ENCODE measurements around the gene TRAPPC3L. TPM values are rescaled to one million over a fixed set of nuclear protein-coding genes. Genes with fewer than 3 reads are reported as not detected.

Gene TRAPPC3L
- total and polyA plus RNA-seq, 12 donors = 0.03 to 0.26 (median 0.22) TPM; not detected in 4

DNA sequence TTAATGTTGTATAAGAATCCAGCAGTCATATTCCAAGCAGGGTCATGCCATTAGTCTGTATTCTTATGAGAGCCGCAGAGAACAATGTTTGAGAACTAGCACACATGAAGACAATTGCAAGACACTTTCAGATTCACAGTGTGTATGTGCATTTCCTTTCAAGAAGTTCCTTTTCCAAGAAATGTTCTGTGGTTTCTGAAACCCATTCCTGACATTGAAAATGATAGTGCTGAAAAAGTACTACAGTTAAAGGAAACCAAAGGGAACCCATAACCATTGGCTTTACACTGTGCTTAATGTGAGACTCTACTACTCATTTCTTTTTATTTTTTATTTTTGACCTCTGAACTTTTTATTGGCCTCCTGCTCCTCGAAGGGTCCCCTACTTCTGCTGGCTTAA, 88.6 kb downstream of the TRAPPC3L start:
- TF ChIP-seq, protein P1, sequence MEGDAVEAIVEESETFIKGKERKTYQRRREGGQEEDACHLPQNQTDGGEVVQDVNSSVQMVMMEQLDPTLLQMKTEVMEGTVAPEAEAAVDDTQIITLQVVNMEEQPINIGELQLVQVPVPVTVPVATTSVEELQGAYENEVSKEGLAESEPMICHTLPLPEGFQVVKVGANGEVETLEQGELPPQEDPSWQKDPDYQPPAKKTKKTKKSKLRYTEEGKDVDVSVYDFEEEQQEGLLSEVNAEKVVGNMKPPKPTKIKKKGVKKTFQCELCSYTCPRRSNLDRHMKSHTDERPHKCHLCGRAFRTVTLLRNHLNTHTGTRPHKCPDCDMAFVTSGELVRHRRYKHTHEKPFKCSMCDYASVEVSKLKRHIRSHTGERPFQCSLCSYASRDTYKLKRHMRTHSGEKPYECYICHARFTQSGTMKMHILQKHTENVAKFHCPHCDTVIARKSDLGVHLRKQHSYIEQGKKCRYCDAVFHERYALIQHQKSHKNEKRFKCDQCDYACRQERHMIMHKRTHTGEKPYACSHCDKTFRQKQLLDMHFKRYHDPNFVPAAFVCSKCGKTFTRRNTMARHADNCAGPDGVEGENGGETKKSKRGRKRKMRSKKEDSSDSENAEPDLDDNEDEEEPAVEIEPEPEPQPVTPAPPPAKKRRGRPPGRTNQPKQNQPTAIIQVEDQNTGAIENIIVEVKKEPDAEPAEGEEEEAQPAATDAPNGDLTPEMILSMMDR (IDR thresholded peaks at IDR 0.05) = no peak
- H3K36me3 ChIP-seq = no peaks in the 10 kb centered on the region

DNA sequence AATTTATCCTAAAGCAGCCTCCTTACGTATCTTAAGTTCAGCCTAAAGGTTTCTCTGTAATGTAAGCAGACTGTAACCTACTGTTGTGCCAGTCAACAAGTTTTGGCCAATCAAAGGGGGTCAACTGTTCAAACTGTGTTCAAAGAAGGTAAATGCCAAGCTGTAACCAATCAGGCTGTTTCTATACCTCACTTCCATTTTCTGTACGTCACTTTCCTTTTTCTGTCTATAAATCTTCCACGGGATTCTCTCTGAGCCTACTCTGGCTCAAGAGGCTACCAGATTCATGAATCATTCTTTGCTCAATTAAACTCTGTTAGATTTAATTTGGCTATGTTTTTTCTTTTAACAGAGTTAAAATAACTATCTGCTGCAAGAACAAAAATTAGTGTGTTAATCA, 89.4 kb downstream of the TRAPPC3L start:
- Histone ChIP-seq H3K4me1 (peaks cover 0 to 29% (median 0%) of the 10 kb centered on the region in 9 donors), H3K27ac (peak overlapping the region in 1 of 10 donors; percentile 81), H3K27me3 (no peaks in the 10 kb centered on the region), H3K4me3 (no peak overlapping the region), H3K36me3 (no peaks in the 10 kb centered on the region), H3K9me3 (no peaks in the 10 kb centered on the region)
- TF ChIP-seq, protein P1 (IDR thresholded peaks at IDR 0.05) = no peak
- intact Hi-C loops (cut with DNase I) = no loop called here
- 95 to 96% methylated on average over 3 of the region's 3 CpGs for WGBS, 2 donors
- no peak for DNase-seq
- no peak for ATAC-seq

More for the DNA sequence above, 88.6 kb downstream of the TRAPPC3L start:
- Histone ChIP-seq H3K4me1 (peaks cover 0 to 28% (median 0%) of the 10 kb centered on the region in 9 donors), H3K4me3 (no peak overlapping the region), H3K9me3 (no peaks in the 10 kb centered on the region), H3K27ac (peak overlapping the region in 2 of 10 donors; percentile 9 to 81), H3K27me3 (peaks cover 0 to 7% (median 0%) of the 10 kb centered on the region in 7 donors)
- intact Hi-C loops (cut with DNase I) = no loop called here
- DNase-seq (no peak), ATAC-seq (peak in 1 of 8 donors; percentile 19)
- whole genome bisulfite sequencing, 2 donors = 84 to 91% methylated on average over 2 of the region's 2 CpGs

DNA sequence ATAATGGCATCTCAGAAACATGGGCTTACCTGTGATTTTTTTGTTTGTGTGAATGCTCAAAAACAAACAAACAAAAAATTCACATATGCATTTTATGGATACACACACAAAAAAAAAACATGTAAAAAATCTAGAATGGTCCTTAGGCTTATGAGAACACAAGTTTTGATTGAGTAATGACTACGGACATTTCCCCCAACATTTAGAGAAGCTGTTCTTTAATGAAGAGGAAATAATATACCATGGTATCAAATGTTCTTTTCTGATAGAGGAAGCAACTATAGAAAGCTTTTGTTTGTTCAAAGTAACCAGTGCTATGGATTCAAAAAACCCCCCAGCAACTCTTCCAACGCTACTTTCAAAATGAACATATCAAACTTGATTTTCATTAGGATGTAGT, 93.0 kb downstream of the TRAPPC3L start:
- H3K27me3 ChIP-seq = no peaks in the 10 kb centered on the region
- TF ChIP-seq, protein P1 (IDR thresholded peaks at IDR 0.05) = no peak
- no peaks in the 10 kb centered on the region for H3K36me3 ChIP-seq
- intact Hi-C loops (cut with DNase I) = no loop called here
- H3K9me3 ChIP-seq = no peaks in the 10 kb centered on the region
- ATAC-seq (no peak), DNase-seq (no peak)
- H3K27ac ChIP-seq = no peak overlapping the region
- 89 to 90% methylated on average over 2 of the region's 2 CpGs for WGBS, 2 donors
- H3K4me1 ChIP-seq = peaks cover 0 to 49% (median 0%) of the 10 kb centered on the region in 9 donors
- H3K4me3 ChIP-seq = no peak overlapping the region

DNA sequence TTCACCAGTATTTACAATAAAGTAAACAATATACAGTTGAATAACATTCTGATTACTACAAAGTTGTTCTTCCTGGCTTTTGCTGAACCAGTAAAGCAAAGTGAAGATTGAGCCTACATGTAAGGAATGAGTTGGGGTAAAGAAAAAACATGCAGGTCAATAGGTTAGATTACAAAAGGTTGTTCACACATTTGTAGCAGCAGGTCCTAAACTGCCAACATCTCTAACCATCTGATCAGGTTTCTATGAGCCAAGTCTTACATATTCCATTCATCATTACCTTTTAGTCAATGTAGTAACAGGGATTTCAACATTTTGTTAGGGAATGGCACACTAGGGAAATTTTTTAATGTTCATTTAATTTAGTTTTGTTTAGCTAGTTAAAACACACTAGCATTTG, 93.6 kb downstream of the TRAPPC3L start:
- H3K4me3 ChIP-seq = no peak overlapping the region
- peaks cover 0 to 50% (median 0%) of the 10 kb centered on the region in 9 donors for H3K4me1 ChIP-seq
- H3K36me3 ChIP-seq = no peaks in the 10 kb centered on the region
- DNase-seq (no peak), ATAC-seq (no peak)
- TF ChIP-seq, protein P1 (IDR thresholded peaks at IDR 0.05) = no peak
- intact Hi-C loops (cut with DNase I) = no loop called here
- H3K27ac ChIP-seq = no peak overlapping the region
- H3K27me3 ChIP-seq = no peaks in the 10 kb centered on the region
- no peaks in the 10 kb centered on the region for H3K9me3 ChIP-seq

Data from heart right ventricle (tissue), 16 donors.